VCaP (cell line): ENCODE results near the gene TADA3.
A peak's percentile ranks its signal among the peaks of the same experiment; 100 is the strongest.

ENCODE experiments used
- H3K27ac ChIP-seq: fragments of 450-650 bp; 2 replicates; pipeline ENCODE4 v1.5.1; 2017
- TF ChIP-seq, protein P1 (sequence below): fragments of 450-650 bp; conservative IDR thresholded peaks from 2 replicates; pipeline ENCODE4 v1.5.1; 2017; ENCODE audit warnings: mild to moderate bottlenecking, moderate library complexity

Gene TADA3

GRCh38 chr3:9781978-9782603, 10.2 kb downstream of the TADA3 start:
- H3K27ac ChIP-seq: peak overlapping the region; percentile 34
- TF ChIP-seq, protein P1, sequence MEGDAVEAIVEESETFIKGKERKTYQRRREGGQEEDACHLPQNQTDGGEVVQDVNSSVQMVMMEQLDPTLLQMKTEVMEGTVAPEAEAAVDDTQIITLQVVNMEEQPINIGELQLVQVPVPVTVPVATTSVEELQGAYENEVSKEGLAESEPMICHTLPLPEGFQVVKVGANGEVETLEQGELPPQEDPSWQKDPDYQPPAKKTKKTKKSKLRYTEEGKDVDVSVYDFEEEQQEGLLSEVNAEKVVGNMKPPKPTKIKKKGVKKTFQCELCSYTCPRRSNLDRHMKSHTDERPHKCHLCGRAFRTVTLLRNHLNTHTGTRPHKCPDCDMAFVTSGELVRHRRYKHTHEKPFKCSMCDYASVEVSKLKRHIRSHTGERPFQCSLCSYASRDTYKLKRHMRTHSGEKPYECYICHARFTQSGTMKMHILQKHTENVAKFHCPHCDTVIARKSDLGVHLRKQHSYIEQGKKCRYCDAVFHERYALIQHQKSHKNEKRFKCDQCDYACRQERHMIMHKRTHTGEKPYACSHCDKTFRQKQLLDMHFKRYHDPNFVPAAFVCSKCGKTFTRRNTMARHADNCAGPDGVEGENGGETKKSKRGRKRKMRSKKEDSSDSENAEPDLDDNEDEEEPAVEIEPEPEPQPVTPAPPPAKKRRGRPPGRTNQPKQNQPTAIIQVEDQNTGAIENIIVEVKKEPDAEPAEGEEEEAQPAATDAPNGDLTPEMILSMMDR: no peak

DNA sequence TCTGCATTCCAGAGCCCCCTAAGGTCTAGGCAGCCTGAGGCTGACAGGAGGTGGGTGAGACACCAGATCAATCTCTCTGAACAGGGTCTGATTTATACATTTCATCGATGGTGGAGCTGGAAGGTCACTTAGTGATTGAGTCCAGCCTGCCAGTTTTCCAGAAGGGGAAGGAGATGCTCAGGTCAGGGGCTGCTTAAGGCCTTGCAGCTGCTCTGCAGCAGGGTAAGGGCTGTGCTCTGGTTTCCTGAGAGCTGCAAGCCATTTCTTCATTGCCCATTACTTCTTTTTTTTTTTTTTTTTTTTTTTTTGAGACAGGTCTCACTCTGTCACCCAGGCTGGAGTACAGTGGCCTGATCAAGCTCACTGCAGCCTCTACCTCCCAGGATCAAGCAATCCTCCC, 10.7 kb downstream of the TADA3 start:
- H3K27ac ChIP-seq: peak overlapping the region; percentile 34; the same call in 1 of the 2 replicates

DNA sequence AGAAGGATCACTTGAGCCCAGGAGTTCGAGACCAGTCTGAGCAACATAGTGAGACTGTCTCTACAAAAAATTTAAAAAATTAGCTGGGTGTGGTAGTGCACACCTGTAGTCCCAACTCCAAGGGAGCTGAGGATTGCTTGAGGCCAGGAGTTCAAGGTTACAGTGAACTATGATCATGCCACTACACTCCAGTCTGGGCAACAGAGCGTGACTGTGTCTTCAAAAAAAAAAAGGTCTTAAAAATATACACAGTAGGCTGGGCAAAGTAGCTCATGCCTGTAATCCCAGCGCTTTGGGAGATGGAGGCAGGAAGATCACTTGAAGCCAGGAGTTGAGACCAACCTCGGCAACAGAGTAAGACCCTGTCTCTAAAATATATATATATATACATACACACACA, 11.4 kb downstream of the TADA3 start:
- TF ChIP-seq, protein P1: no peak
- H3K27ac ChIP-seq: peak overlapping the region; percentile 34; the same call in 1 of the 2 replicates

More for the DNA sequence above, 10.7 kb downstream of the TADA3 start:
- TF ChIP-seq, protein P1: no peak

DNA sequence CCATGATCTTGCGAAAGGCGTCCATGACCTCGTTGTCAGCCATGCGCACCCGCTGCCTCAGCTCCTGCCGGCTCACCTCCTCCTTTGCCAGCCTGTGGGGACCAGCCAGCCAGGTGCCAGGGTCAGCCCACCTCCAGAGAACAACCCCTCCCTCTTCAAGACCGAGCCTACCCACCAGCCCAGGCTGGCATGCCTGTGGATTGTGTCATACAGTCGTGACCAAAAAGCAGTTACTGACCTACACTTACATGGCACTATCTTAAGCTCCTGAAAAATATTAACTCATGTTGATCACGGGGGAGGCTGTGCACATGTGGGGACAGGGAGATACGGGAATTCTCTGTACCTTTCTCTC, 11.8 kb downstream of the TADA3 start:
- TF ChIP-seq, protein P1: no peak
- no peak overlapping the region for H3K27ac ChIP-seq

GRCh38 chr3:9779721-9780457, 12.4 kb downstream of the TADA3 start:
- H3K27ac ChIP-seq: no peak overlapping the region

GRCh38 chr3:9779075-9779593, 13.1 kb downstream of the TADA3 start:
- TF ChIP-seq, protein P1: no peak

More at GRCh38 chr3:9779721-9780457, 12.4 kb downstream of the TADA3 start:
- TF ChIP-seq, protein P1: no peak

DNA sequence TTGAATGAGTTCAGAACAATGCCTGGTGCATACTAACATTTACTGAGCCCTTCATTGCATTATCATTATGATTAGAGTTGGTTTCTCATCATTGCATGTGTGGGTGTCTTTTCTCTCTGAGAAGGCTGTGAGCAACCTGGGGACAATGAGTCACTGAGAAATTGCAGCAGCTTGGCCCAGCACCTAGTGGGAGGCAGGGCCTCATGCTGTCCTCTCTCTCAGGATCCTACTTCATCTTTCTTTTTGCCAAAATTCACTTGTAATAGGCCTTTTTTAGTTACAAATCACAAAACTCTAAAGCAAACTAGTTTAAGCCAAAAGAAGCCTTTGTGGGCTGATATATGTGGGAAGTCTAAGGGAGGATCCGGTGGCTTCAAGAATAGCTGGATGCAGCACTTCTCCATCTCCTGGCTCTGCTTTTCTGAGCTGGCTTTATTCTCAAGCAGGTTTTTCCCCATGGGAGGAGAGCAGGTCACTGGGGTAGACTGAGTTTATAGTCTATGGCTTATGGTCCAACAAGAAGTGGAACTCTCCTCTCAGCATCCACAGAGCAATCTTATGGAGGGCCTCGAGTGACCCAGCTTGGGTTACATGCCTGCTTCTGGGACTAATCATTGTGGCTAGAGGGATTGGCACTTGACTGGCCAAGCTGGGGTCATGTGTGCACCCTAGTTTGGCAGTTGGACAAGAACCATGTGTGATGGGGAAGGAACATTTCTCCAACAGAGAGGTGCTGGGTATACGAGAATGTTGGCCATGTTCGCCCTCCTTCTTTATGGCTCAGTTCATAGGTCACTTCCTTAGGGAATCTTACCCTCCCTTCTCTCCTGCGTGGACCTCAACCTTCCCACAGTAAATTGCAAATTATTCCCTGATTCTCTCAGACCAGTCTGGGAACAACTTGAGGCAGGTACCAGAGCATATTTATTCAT, 13.9 kb downstream of the TADA3 start:
- TF ChIP-seq, protein P1: no peak
- no peak overlapping the region for H3K27ac ChIP-seq

More at GRCh38 chr3:9779075-9779593, 13.1 kb downstream of the TADA3 start:
- no peak overlapping the region for H3K27ac ChIP-seq
